Ascending aorta (tissue), 2 donors: ENCODE measurements around the gene CAVIN2. TPM values are rescaled to one million over a fixed set of nuclear protein-coding genes. Genes with fewer than 3 reads are reported as not detected.

Source experiments
- DNase-seq, 2 donors: peaks; one replicate each; pipeline ENCODE4 v3.0.0-alpha.2; 2019; ENCODE audit warnings: low spot score in 2 of 2
- H3K27ac ChIP-seq, 2 donors: fragments of 200-600 bp; sonication (generic); one replicate each; pipeline ENCODE4 v1.5.1; 2016 to 2017; ENCODE audit warnings: mild to moderate bottlenecking in 1 of 2
- H3K27me3 ChIP-seq: fragments of 200-600 bp; sonication (generic); one replicate; pipeline ENCODE4 v1.5.1; 2017
- H3K36me3 ChIP-seq, 2 donors: fragments of 200-600 bp; sonication (generic); one replicate each; pipeline ENCODE4 v1.5.1; 2016
- H3K4me1 ChIP-seq, 2 donors: fragments of 200-600 bp; sonication (generic); one replicate each; pipeline ENCODE4 v1.5.1; 2016 to 2017; ENCODE audit warnings: mild to moderate bottlenecking in 1 of 2
- H3K4me3 ChIP-seq, 2 donors: fragments of 200-600 bp; sonication (generic); one replicate each; pipeline ENCODE4 v1.5.1; 2016 to 2017; ENCODE audit warnings: mild to moderate bottlenecking in 1 of 2
- H3K9me3 ChIP-seq, 2 donors: fragments of 200-600 bp; sonication (generic); one replicate each; pipeline ENCODE4 v1.5.1; 2016
- CTCF ChIP-seq, 3 experiments: fragments of 200-600 bp in 2 of 3; fragments of 450-650 bp in 1 of 3; sonication (generic) in 2 of 3; IDR thresholded peaks; one replicate each; pipeline ENCODE4 v1.5.1; 2016 to 2019; ENCODE audit warnings: antibody characterized with exemption in 3 of 3, mild to moderate bottlenecking in 1 of 3, moderate library complexity in 1 of 3
- intact Hi-C: fragments of 100-400 bp; cut with DNase I; formaldehyde crosslinking; loops from one replicate; pipeline ENCODE4 v1.15.1; 2023
- total RNA-seq: library from RNA; depleted of rRNA; stranded (reverse); fragments of >200 nt; gene quantifications from one replicate; pipeline ENCODE4 v1.1.0, GENCODE V29; 2016

The CAVIN2 gene
- total RNA-seq, 1 donor from 2014 or later: 43.4 TPM

GRCh38 chr2:191864628-191865374 lies 17.9 kb upstream of the CAVIN2 start:
- DNase-seq: no peak
- no peak for TF ChIP-seq CTCF (IDR thresholded peaks at IDR 0.05)
- no peaks in the 10 kb centered on the region for H3K9me3 ChIP-seq
- peaks cover 0 to 10% of the 10 kb centered on the region in 2 donors for H3K4me1 ChIP-seq
- no peaks in the 10 kb centered on the region for H3K36me3 ChIP-seq
- intact Hi-C loops: no loop called here
- no peak overlapping the region for H3K4me3 ChIP-seq
- H3K27ac ChIP-seq: no peak overlapping the region
- H3K27me3 ChIP-seq: no peaks in the 10 kb centered on the region

GRCh38 chr2:191863988-191864387 lies 17.1 kb upstream of the CAVIN2 start:
- TF ChIP-seq CTCF (IDR thresholded peaks at IDR 0.05): no peak
- Histone ChIP-seq H3K27me3 (no peaks in the 10 kb centered on the region), H3K9me3 (no peaks in the 10 kb centered on the region), H3K4me1 (peaks cover 0 to 10% of the 10 kb centered on the region in 2 donors), H3K36me3 (no peaks in the 10 kb centered on the region), H3K27ac (no peak overlapping the region), H3K4me3 (no peak overlapping the region)
- intact Hi-C loops: no loop called here
- no peak for DNase-seq

GRCh38 chr2:191862156-191862775 lies 15.4 kb upstream of the CAVIN2 start:
- Histone ChIP-seq H3K36me3 (no peaks in the 10 kb centered on the region), H3K4me3 (no peak overlapping the region), H3K27ac (no peak overlapping the region), H3K9me3 (no peaks in the 10 kb centered on the region), H3K27me3 (no peaks in the 10 kb centered on the region), H3K4me1 (peaks cover 0 to 8% of the 10 kb centered on the region in 2 donors)
- no peak for DNase-seq
- no peak for TF ChIP-seq CTCF (IDR thresholded peaks at IDR 0.05)
- intact Hi-C loops: no loop called here

- H3K36me3 ChIP-seq: no peaks in the 10 kb centered on the region
- no peaks in the 10 kb centered on the region for H3K4me1 ChIP-seq
- H3K27ac ChIP-seq: no peak overlapping the region
- DNase-seq: no peak
- H3K27me3 ChIP-seq: no peaks in the 10 kb centered on the region
- intact Hi-C loops: no loop called here
- H3K4me3 ChIP-seq: no peak overlapping the region
- no peaks in the 10 kb centered on the region for H3K9me3 ChIP-seq
- no peak for TF ChIP-seq CTCF (IDR thresholded peaks at IDR 0.05)
Measured at GRCh38 chr2:191860760-191861466, 14.0 kb upstream of the CAVIN2 start.

GRCh38 chr2:191859681-191860080 lies 12.8 kb upstream of the CAVIN2 start:
- no peak overlapping the region for H3K27ac ChIP-seq
- no peak for DNase-seq
- intact Hi-C loops: no loop called here
- H3K36me3 ChIP-seq: no peaks in the 10 kb centered on the region
- H3K9me3 ChIP-seq: no peaks in the 10 kb centered on the region
- no peaks in the 10 kb centered on the region for H3K27me3 ChIP-seq
- no peak for TF ChIP-seq CTCF (IDR thresholded peaks at IDR 0.05)
- H3K4me1 ChIP-seq: no peaks in the 10 kb centered on the region
- no peak overlapping the region for H3K4me3 ChIP-seq
